HEK293 (cell line): ENCODE data around the gene MVB12A.

ENCODE experiments used
- CTCF ChIA-PET: fragments of 350-600 bp; formaldehyde crosslinking; extraction: SDS; loops from one replicate; lab custom pipeline; 2021; ENCODE audit warnings: antibody characterized with exemption; lab: Yijun Ruan, JAX
- POLR2A ChIA-PET: fragments of 300-600 bp; formaldehyde crosslinking; extraction: SDS; loops from one replicate; lab custom pipeline; 2020; ENCODE audit warnings: antibody characterized with exemption, inconsistent platforms; lab: Yijun Ruan, JAX
- H3K27ac ChIP-seq: fragments of 200-500 bp; sonication (Bioruptor generic); 2 replicates; pipeline ENCODE4 v1.5.1; 2014; ENCODE audit warnings: low read depth, low read length, control low read depth, inconsistent platforms; ENCODE audit errors: extremely low read depth
- H3K36me3 ChIP-seq, 2 experiments: fragments of 200-500 bp in 1 of 2; sonication (Bioruptor generic) in 1 of 2; 1 replicate in 1 of 2; 2 replicates in 1 of 2; pipeline ENCODE4 v1.5.1; 2014 to 2017; ENCODE audit warnings: inconsistent platforms in 2 of 2, low read length in 2 of 2; ENCODE audit not compliant: control insufficient read depth in 2 of 2, insufficient read depth in 1 of 2
- H3K4me1 ChIP-seq: fragments of 200-500 bp; sonication (Bioruptor generic); 2 replicates; pipeline ENCODE4 v1.5.1; 2014; ENCODE audit warnings: mild to moderate bottlenecking, low read length, inconsistent platforms; ENCODE audit not compliant: control insufficient read depth, insufficient read depth
- H3K4me3 ChIP-seq: 2 replicates; pipeline ENCODE4 v1.5.1; 2011; ENCODE audit warnings: low read depth, mild to moderate bottlenecking, control low read depth, low read length, moderate library complexity
- H3K9me3 ChIP-seq: fragments of 200-500 bp; sonication (Bioruptor generic); 2 replicates; pipeline ENCODE4 v1.5.1; 2014; ENCODE audit warnings: low read depth, low read length, inconsistent platforms; ENCODE audit not compliant: control insufficient read depth, insufficient read depth
- EGR2 ChIP-seq: fragments of 450-650 bp; formaldehyde crosslinking; IDR thresholded peaks from 2 replicates; pipeline ENCODE4 v1.5.1; 2016; ENCODE audit warnings: low read depth, missing biosample characterization, missing genetic modification characterization
- HOXA7 ChIP-seq: sonication (generic); formaldehyde crosslinking; IDR thresholded peaks from 2 replicates; pipeline ENCODE4 v1.8.1; 2022; ENCODE audit warnings: missing genetic modification reagents, borderline replicate concordance
- HOXD13 ChIP-seq: sonication (generic); formaldehyde crosslinking; IDR thresholded peaks from 2 replicates; pipeline ENCODE4 v1.8.0; 2022; ENCODE audit warnings: missing genetic modification reagents, borderline replicate concordance
- MEIS1 ChIP-seq: sonication (generic); formaldehyde crosslinking; IDR thresholded peaks from 2 replicates; pipeline ENCODE4 v1.8.1; 2022; ENCODE audit warnings: missing genetic modification reagents, mild to moderate bottlenecking, borderline replicate concordance
- PRDM10 ChIP-seq: fragments of 450-650 bp; formaldehyde crosslinking; IDR thresholded peaks from 2 replicates; pipeline ENCODE4 v1.5.1; 2016; ENCODE audit warnings: missing biosample characterization, missing genetic modification characterization
- SCRT2 ChIP-seq: fragments of 450-650 bp; formaldehyde crosslinking; IDR thresholded peaks from 2 replicates; pipeline ENCODE4 v1.5.1; 2016; ENCODE audit warnings: missing biosample characterization, missing genetic modification characterization
- SP2 ChIP-seq: fragments of 450-650 bp; formaldehyde crosslinking; IDR thresholded peaks from 2 replicates; pipeline ENCODE4 v1.5.1; 2016; ENCODE audit warnings: missing biosample characterization, missing genetic modification characterization
- SP7 ChIP-seq: fragments of 450-650 bp; formaldehyde crosslinking; IDR thresholded peaks from 2 replicates; pipeline ENCODE4 v1.5.1; 2016; ENCODE audit warnings: missing biosample characterization, missing genetic modification characterization
- TSHZ1 ChIP-seq: fragments of 450-650 bp; formaldehyde crosslinking; IDR thresholded peaks from 2 replicates; pipeline ENCODE4 v1.5.1; 2016; ENCODE audit warnings: missing biosample characterization, missing genetic modification characterization, borderline replicate concordance
- ZBTB48 ChIP-seq: fragments of 450-650 bp; formaldehyde crosslinking; IDR thresholded peaks from 2 replicates; pipeline ENCODE4 v1.5.1; 2016; ENCODE audit warnings: missing biosample characterization, missing genetic modification characterization
- ZFP37 ChIP-seq: fragments of 450-650 bp; formaldehyde crosslinking; IDR thresholded peaks from 2 replicates; pipeline ENCODE4 v1.5.1; 2016; ENCODE audit warnings: missing biosample characterization, missing genetic modification characterization
- ZNF148 ChIP-seq: fragments of 450-650 bp; formaldehyde crosslinking; IDR thresholded peaks from 2 replicates; pipeline ENCODE4 v1.5.0; 2017; ENCODE audit warnings: missing biosample characterization, missing genetic modification characterization, borderline replicate concordance
- ZNF16 ChIP-seq: fragments of 450-650 bp; formaldehyde crosslinking; IDR thresholded peaks from 2 replicates; pipeline ENCODE4 v1.5.1; 2016; ENCODE audit warnings: low read depth, missing biosample characterization, missing genetic modification characterization
- ZNF202 ChIP-seq: fragments of 450-650 bp; formaldehyde crosslinking; IDR thresholded peaks from 2 replicates; pipeline ENCODE4 v1.5.1; 2016; ENCODE audit warnings: missing biosample characterization, missing genetic modification characterization, borderline replicate concordance
- ZNF214 ChIP-seq: fragments of 450-650 bp; formaldehyde crosslinking; IDR thresholded peaks from 2 replicates; pipeline ENCODE4 v1.5.1; 2017; ENCODE audit warnings: missing biosample characterization, mild to moderate bottlenecking, missing genetic modification characterization, borderline replicate concordance
- ZNF223 ChIP-seq: fragments of 450-650 bp; formaldehyde crosslinking; IDR thresholded peaks from 2 replicates; pipeline ENCODE4 v1.5.1; 2016; ENCODE audit warnings: missing biosample characterization, missing genetic modification characterization
- ZNF248 ChIP-seq: fragments of 450-650 bp; formaldehyde crosslinking; IDR thresholded peaks from 2 replicates; pipeline ENCODE4 v1.5.1; 2017; ENCODE audit warnings: missing biosample characterization, missing genetic modification characterization
- ZNF292 ChIP-seq: fragments of 450-650 bp; formaldehyde crosslinking; IDR thresholded peaks from 2 replicates; pipeline ENCODE4 v1.5.1; 2016; ENCODE audit warnings: low read depth, missing biosample characterization, missing genetic modification characterization, borderline replicate concordance
- ZNF362 ChIP-seq: fragments of 450-650 bp; formaldehyde crosslinking; IDR thresholded peaks from 2 replicates; pipeline ENCODE4 v1.5.1; 2016; ENCODE audit warnings: missing biosample characterization, missing genetic modification characterization
- ZNF366 ChIP-seq: fragments of 450-650 bp; formaldehyde crosslinking; conservative IDR thresholded peaks from 2 replicates; pipeline ENCODE4 v1.5.1; 2016; ENCODE audit warnings: missing biosample characterization, missing genetic modification characterization
- ZNF501 ChIP-seq: fragments of 450-650 bp; formaldehyde crosslinking; IDR thresholded peaks from 2 replicates; pipeline ENCODE4 v1.5.1; 2016; ENCODE audit warnings: missing biosample characterization, missing genetic modification characterization
- ZNF629 ChIP-seq: fragments of 450-650 bp; formaldehyde crosslinking; IDR thresholded peaks from 2 replicates; pipeline ENCODE4 v1.5.1; 2017; ENCODE audit warnings: missing biosample characterization, missing genetic modification characterization
- ZNF692 ChIP-seq: fragments of 450-650 bp; formaldehyde crosslinking; IDR thresholded peaks from 2 replicates; pipeline ENCODE4 v1.5.1; 2016; ENCODE audit warnings: missing biosample characterization, missing genetic modification characterization
- ZNF791 ChIP-seq: fragments of 450-650 bp; formaldehyde crosslinking; IDR thresholded peaks from 2 replicates; pipeline ENCODE4 v1.5.1; 2016; ENCODE audit warnings: missing biosample characterization, missing genetic modification characterization
- ZSCAN5A ChIP-seq: fragments of 450-650 bp; formaldehyde crosslinking; IDR thresholded peaks from 2 replicates; pipeline ENCODE4 v1.5.1; 2016; ENCODE audit warnings: missing biosample characterization, missing genetic modification characterization

Gene MVB12A

GRCh38 chr19:17458970-17459369 lies 39.1 kb downstream of the MVB12A start:
- CTCF ChIA-PET, result interaction anchor here (0.6 to 2.3 kb wide), 5 partner anchors 8 to 62 kb away, joined by 3 to 8 read pairs (median 3); no protein-coding TSS in a partner anchor
- Histone ChIP-seq H3K27ac (no peak overlapping the region), H3K9me3 (no peaks in the 10 kb centered on the region), H3K36me3 (no peaks in the 10 kb centered on the region), H3K4me3 (no peak overlapping the region), H3K4me1 (no peaks in the 10 kb centered on the region)
- POLR2A ChIA-PET, result no interaction called here
- TF ChIP-seq ZNF16 (tag by site-specific recombination), result peak; percentile 95
- TF ChIP-seq ZNF629 (tag by site-specific recombination), result peak; percentile 23; the same call in 1 of the 2 replicates
- peak; percentile 46; the same call in 1 of the 2 replicates for TF ChIP-seq TSHZ1 (tag by site-specific recombination)
- TF ChIP-seq PRDM10 (tag by site-specific recombination), result no peak
- no peak for TF ChIP-seq ZNF214
- TF ChIP-seq ZNF292 (tag by site-specific recombination), result no peak
- no peak for TF ChIP-seq SCRT2
- peak; percentile 34; the same call in 1 of the 2 replicates for TF ChIP-seq EGR2
- TF ChIP-seq ZFP37 (tag by site-specific recombination), result no peak
- no peak for TF ChIP-seq SP2 (tag by site-specific recombination)
- TF ChIP-seq HOXA7, result no peak
- TF ChIP-seq ZBTB48, result no peak
- no peak for TF ChIP-seq HOXD13 (CRISPR knock-in tag)
- peak; percentile 71; the same call in 1 of the 2 replicates for TF ChIP-seq ZNF366
- 0 out of 2 replicates have a peak, but pooled peaks have one; percentile 22 for TF ChIP-seq MEIS1 (CRISPR knock-in tag)
- TF ChIP-seq ZNF223 (tag by site-specific recombination), result no peak
- no peak for TF ChIP-seq ZNF148 (tag by site-specific recombination)
- no peak for TF ChIP-seq ZNF248
- no peak for TF ChIP-seq ZNF692 (tag by site-specific recombination)
- TF ChIP-seq ZSCAN5A (tag by site-specific recombination), result 0 out of 2 replicates have a peak, but pooled peaks have one; percentile 46
- TF ChIP-seq SP7 (tag by site-specific recombination), result peak; percentile 78
- TF ChIP-seq ZNF362, result no peak
- no peak for TF ChIP-seq ZNF791 (tag by site-specific recombination)
- no peak for TF ChIP-seq ZNF501 (tag by site-specific recombination)
- no peak for TF ChIP-seq ZNF202 (tag by site-specific recombination)
